Body of pancreas (tissue), 4 donors: Measurements from ENCODE around the gene SNAI3. TPM values are rescaled to one million over a fixed set of nuclear protein-coding genes. Genes with fewer than 3 reads are reported as not detected.

ENCODE experiments used
- ATAC-seq: fragments of 150-250 bp; one replicate; pipeline ENCODE4 v1.9.1; 2016
- DNase-seq, 4 donors: peaks; one replicate each; pipeline ENCODE4 v3.0.0-alpha.2; 2019
- H3K27ac ChIP-seq, 4 donors: fragments of 200-600 bp; sonication (generic); 1 replicate in 3 of 4; 2 replicates in 1 of 4; pipeline versions ENCODE4 v1.5.1 to v1.6.1; 2016 to 2019; ENCODE audit warnings: mild to moderate bottlenecking in 1 of 4, mixed read lengths in 1 of 4, moderate library complexity in 1 of 4
- H3K27me3 ChIP-seq, 2 donors: fragments of 200-600 bp; sonication (generic); one replicate each; pipeline ENCODE4 v1.6.0; 2016; ENCODE audit warnings: mild to moderate bottlenecking in 1 of 2
- H3K36me3 ChIP-seq, 2 donors: fragments of 200-600 bp; sonication (generic); replicated peaks in 1 of 2; 2 replicates each; pipeline ENCODE4 v1.5.1; 2016; ENCODE audit warnings: low read depth in 2 of 2; ENCODE audit not compliant: insufficient read depth in 1 of 2
- H3K4me1 ChIP-seq: fragments of 200-600 bp; sonication (generic); one replicate; pipeline ENCODE4 v1.6.0; 2016
- H3K4me3 ChIP-seq, 2 donors: fragments of 200-600 bp; sonication (generic); 1 replicate in 1 of 2; 2 replicates in 1 of 2; pipeline ENCODE4 v1.5.1; 2016 to 2019
- H3K9me3 ChIP-seq, 3 donors: fragments of 200-600 bp; sonication (generic); 1 replicate in 2 of 3; 2 replicates in 1 of 3; pipeline ENCODE4 v1.5.1; 2016
- POLR2A ChIP-seq, 3 donors: fragments of 450-650 bp; IDR thresholded peaks; one replicate each; pipeline ENCODE4 v1.6.1; 2016; ENCODE audit warnings: antibody characterized with exemption in 3 of 3, mild to moderate bottlenecking in 2 of 3
- WGBS, 2 donors: methylation state at CpG; one replicate each; pipeline ENCODE4 v1.1.5; 2017; 5-methylcytosine and 5-hydroxymethylcytosine counted together
- intact Hi-C: fragments of 100-400 bp; cut with DNase I; formaldehyde crosslinking; loops from one replicate; pipeline ENCODE4 v1.15.1; 2023
- total RNA-seq, 2 donors: library from RNA; depleted of rRNA; stranded (reverse); fragments of >200 nt; gene quantifications; one replicate each; pipeline ENCODE4 v1.1.0, GENCODE V29; 2016
- TF ChIP-seq, protein P1 (sequence below), 7 experiments: fragments of 450-650 bp in 4 of 7; fragments of 200-600 bp in 3 of 7; sonication (generic) in 3 of 7; IDR thresholded peaks; one replicate each; pipeline ENCODE4 v1.5.1; 2016 to 2019; ENCODE audit warnings: antibody characterized with exemption in 7 of 7

Gene SNAI3
- total RNA-seq, 2 donors from 2014 or later: 0.26 TPM; not detected in 1

DNA sequence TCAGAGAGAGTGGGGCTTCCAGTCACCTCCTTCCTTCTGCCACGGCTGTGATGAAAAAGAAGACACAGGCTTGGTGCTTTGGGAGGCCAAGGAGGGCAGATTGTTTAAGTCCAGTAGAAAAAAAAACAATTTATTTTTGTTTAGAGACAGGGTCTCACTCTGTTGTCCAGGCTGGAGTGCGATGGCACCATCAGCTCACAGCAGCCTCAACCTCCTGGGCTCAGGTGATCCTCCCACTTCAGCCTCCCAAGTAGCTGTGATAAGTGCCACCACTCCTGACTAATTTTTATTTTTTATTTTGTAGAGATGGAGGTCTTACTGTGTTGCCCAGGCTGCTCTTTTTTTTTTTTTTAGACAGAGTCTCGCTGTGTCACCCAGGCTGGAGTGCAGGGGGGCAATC is 20.7 kb downstream of the SNAI3 start:
- 88 to 92% methylated on average over 3 of the region's 3 CpGs for WGBS, 2 donors
- intact Hi-C loops: no loop called here
- peaks cover 22% of the 10 kb centered on the region for H3K4me1 ChIP-seq
- TF ChIP-seq POLR2A (IDR thresholded peaks at IDR 0.05): no peak
- TF ChIP-seq, protein P1, sequence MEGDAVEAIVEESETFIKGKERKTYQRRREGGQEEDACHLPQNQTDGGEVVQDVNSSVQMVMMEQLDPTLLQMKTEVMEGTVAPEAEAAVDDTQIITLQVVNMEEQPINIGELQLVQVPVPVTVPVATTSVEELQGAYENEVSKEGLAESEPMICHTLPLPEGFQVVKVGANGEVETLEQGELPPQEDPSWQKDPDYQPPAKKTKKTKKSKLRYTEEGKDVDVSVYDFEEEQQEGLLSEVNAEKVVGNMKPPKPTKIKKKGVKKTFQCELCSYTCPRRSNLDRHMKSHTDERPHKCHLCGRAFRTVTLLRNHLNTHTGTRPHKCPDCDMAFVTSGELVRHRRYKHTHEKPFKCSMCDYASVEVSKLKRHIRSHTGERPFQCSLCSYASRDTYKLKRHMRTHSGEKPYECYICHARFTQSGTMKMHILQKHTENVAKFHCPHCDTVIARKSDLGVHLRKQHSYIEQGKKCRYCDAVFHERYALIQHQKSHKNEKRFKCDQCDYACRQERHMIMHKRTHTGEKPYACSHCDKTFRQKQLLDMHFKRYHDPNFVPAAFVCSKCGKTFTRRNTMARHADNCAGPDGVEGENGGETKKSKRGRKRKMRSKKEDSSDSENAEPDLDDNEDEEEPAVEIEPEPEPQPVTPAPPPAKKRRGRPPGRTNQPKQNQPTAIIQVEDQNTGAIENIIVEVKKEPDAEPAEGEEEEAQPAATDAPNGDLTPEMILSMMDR (IDR thresholded peaks at IDR 0.05): no peak
- peak overlapping the region in 2 of 4 donors; percentile 51 to 61 for H3K27ac ChIP-seq
- ATAC-seq (no peak), DNase-seq (no peak)
- no peaks in the 10 kb centered on the region for H3K9me3 ChIP-seq
- no peaks in the 10 kb centered on the region for H3K27me3 ChIP-seq
- H3K4me3 ChIP-seq: no peak overlapping the region
- H3K36me3 ChIP-seq: no peaks in the 10 kb centered on the region

DNA sequence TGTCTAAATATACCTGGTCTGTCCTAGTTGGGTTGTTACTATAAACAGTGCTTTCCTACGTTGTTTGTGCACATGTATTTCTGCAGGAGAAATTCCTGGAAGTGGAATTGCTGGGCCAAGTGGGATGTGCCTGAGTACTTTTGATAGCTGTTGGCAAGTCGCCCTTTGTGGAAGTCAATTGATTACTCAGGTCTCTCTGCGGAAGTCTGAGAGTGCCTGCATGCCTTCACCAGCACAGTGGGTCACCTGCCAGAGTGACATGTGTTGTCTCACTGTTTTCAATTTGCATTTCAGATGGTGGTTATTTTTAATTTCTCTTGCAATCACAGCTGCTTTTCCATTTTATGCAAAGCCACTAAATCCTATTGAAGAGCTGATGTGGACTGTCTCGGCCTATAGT is 21.2 kb downstream of the SNAI3 start:
- no peaks in the 10 kb centered on the region for H3K9me3 ChIP-seq
- ATAC-seq: no peak
- 21 to 36% methylated on average over 4 of the region's 4 CpGs for WGBS, 2 donors
- DNase-seq: peak; percentile 61 to 80 (median 71)
- intact Hi-C loops: no loop called here
- H3K4me1 ChIP-seq: peaks cover 22% of the 10 kb centered on the region
- no peaks in the 10 kb centered on the region for H3K27me3 ChIP-seq
- H3K36me3 ChIP-seq: no peaks in the 10 kb centered on the region
- no peak overlapping the region for H3K4me3 ChIP-seq
- TF ChIP-seq, protein P1 (IDR thresholded peaks at IDR 0.05): no peak
- no peak for TF ChIP-seq POLR2A (IDR thresholded peaks at IDR 0.05)
- peak overlapping the region in 2 of 4 donors; percentile 51 to 61 for H3K27ac ChIP-seq

DNA sequence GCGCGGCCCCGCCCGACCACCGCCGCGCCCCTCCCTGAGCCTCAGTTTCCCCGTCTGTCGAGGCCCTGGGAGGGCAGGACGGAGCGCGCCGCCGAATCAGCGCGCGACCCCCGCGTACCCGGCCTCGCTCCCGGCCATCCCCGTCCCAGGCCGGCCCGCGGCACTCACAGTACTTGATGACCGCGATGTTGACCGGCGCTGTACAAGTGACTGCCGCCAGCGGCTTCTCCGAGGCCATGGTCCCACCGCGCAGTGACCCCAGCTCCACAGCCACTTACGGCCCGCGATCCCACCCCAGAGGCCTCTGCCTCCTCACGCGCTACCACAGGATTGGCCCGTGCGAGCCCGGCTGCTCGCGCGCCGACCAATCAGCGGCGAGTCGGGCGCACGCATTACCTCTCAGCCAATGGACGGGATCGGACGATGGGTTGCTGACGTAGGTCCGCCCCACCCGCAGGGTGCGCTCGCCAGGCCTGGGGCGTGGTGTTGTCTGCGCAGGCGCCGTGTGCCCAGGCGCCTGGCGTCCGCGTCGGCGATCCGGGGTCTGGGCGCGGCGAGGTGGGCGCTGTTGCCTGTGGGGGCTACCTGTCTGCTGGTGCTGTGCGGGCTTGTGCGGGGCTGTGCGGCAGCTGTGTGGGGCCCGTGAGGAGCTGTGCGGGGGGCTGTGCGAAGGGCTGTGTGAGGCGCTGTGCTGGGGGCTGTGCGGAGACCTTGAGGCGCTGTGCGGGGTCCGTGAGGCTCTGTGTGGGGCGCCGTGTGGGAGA is 23.3 kb downstream of the SNAI3 start, which contains the start of gene MVD:
MVD (minus strand) TSS at position 249 of the 764 bp plus-strand sequence; CDS start at position 238, 11 bp downstream.
- Histone ChIP-seq H3K27me3 (no peaks in the 10 kb centered on the region), H3K4me1 (peaks cover 22% of the 10 kb centered on the region), H3K4me3 (peak within 1 kb of the TSS; percentile 66 to 90), H3K9me3 (no peaks in the 10 kb centered on the region), H3K27ac (peak within 1 kb of the TSS; percentile 64 to 85 (median 70)), H3K36me3 (no peaks in the 10 kb centered on the region)
- DNase-seq (peak; percentile 96 to 98 (median 97)), ATAC-seq (peak; percentile 98)
- WGBS, 2 donors: 0 to 1% methylated on average over 7 to 81 of the region's 88 CpGs
- intact Hi-C loops: no loop called here
- TF ChIP-seq, protein P1 (IDR thresholded peaks at IDR 0.05): peak in 2 of 7 experiments; percentile 7
- TF ChIP-seq POLR2A (IDR thresholded peaks at IDR 0.05): peak; percentile 66 to 91 (median 90)

DNA sequence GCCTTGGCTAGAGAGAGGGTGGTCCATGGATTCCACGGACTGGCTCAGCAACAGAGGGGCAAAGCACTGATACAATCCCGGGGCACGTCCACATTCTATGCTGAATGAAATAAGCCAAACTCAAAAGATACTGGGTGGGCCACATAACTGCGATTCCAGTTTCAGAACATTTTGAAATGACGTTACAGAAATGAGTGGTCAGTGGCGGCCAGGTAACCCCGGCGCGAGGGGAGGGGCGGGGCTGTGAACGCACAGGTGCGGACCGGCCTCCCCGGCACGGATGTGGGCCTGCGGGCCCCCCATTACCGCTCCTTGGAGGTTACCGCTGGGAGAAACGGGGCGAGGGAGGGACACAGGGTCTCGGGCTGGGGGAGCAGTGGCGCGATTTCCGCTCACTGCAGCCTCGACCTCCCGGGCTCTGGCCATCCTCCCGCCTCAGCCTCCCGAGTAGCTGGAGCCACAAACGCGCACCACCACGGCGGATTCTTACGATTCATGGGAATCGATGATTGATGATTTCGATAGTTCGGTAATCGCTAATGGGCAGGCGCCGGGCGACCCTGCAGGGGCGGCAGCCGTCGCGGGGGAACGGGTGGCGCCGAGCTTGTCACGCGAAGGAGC is 24.0 kb downstream of the SNAI3 start:
- Histone ChIP-seq H3K4me1 (peaks cover 22% of the 10 kb centered on the region), H3K9me3 (no peaks in the 10 kb centered on the region), H3K27ac (peak overlapping the region; percentile 64 to 85 (median 70)), H3K4me3 (peak overlapping the region; percentile 66 to 69), H3K36me3 (no peaks in the 10 kb centered on the region), H3K27me3 (no peaks in the 10 kb centered on the region)
- 2% methylated on average over 19 to 49 of the region's 49 CpGs for WGBS, 2 donors
- ATAC-seq (no peak), DNase-seq (peak in 1 of 4 donors; percentile 46)
- intact Hi-C loops: no loop called here
- TF ChIP-seq POLR2A (IDR thresholded peaks at IDR 0.05): no peak
- TF ChIP-seq, protein P1 (IDR thresholded peaks at IDR 0.05): no peak
